Central memory CD4-positive, alpha-beta T cell (primary cell): ENCODE results near the gene SRGAP2.
"Not testable (repeated sequence)": the region's sequence is repeated elsewhere in the genome, so short reads cannot be mapped to it uniquely, and the experiment has no call there.

Experiments used
- DNase-seq: peaks from one replicate; pipeline ENCODE4 v3.0.0; 2022

SRGAP2 gene

DNA sequence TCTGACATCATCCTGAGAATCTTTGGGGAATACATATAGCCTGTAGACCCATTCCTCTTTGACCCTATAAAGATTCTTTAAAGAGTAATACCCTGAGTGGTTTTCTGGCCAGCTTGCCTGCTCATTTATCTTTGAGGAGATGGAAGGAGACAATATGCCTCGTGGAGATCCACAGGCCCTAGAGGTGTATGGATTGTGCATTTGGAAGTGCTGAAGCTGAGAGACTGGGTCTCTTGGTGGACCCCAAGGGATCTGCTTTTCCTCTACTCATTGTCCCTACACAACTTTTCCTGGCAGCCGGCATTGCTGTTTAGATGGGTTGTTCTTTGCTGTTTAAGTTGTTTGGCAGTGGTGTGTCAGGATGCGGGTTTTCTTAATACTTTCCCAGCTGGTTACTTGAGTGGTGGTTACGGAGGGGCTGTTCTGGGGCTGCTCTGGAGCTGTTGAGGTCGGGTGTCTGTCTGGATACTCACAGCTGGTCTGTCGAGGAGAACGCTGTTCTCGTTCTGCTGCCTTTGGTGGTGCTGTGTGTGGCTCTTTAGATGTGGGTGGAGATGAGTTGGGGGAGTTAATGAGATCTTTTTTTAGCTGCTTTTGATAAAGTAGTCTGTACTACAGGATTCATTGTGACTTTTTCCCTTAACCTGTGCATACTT is 49.5 kb downstream of the SRGAP2 start:
- not testable (repeated sequence) for DNase-seq
